H1 (cell line): ENCODE measurements around the gene STX4. TPM values are rescaled to one million over a fixed set of nuclear protein-coding genes. Genes with fewer than 3 reads are reported as not detected.

Experiments
- CTCF ChIA-PET: fragments of 300-600 bp; sonication (Branson Sonifier 250); formaldehyde crosslinking; loops from one replicate; lab custom pipeline; 2021; ENCODE audit not compliant: partially characterized antibody; lab: Charles Lee
- POLR2A ChIA-PET: fragments of 300-600 bp; sonication (Branson Sonifier 250); formaldehyde crosslinking; loops from one replicate; lab custom pipeline; 2021; ENCODE audit warnings: inconsistent platforms; ENCODE audit not compliant: partially characterized antibody; lab: Charles Lee
- DNase-seq, 2 experiments: peaks; one replicate each; pipeline versions ENCODE4 v3.0.0 to v3.0.0-alpha.2; 2010 to 2022; ENCODE audit warnings: low spot score in 2 of 2, low read depth in 1 of 2, mixed read lengths in 1 of 2
- FAIRE-seq: peaks from 2 replicates; lab custom pipeline; 2011; peaks lifted over from hg19 to GRCh38; lab: Jason Lieb, UNC
- H2AFZ ChIP-seq: 2 replicates; pipeline ENCODE4 v1.8.1; 2012; ENCODE audit warnings: low read length, inconsistent platforms
- H2AK5ac ChIP-seq: 2 replicates; pipeline ENCODE4 v1.6.1; 2013; ENCODE audit warnings: low read depth, low read length
- H2BK120ac ChIP-seq: replicated peaks from 2 replicates; pipeline ENCODE3; 2013; ENCODE audit warnings: low read depth, low read length, inconsistent platforms
- H2BK12ac ChIP-seq: 2 replicates; pipeline ENCODE4 v1.6.1; 2013; ENCODE audit warnings: low read depth, low read length
- H2BK15ac ChIP-seq: 2 replicates; pipeline ENCODE4 v1.6.1; 2013; ENCODE audit warnings: low read length
- H2BK20ac ChIP-seq: 2 replicates; pipeline ENCODE4 v1.6.1; 2013; ENCODE audit warnings: low read length
- H2BK5ac ChIP-seq: 2 replicates; pipeline ENCODE4 v1.6.1; 2013; ENCODE audit warnings: low read depth, low read length
- H3K14ac ChIP-seq: 2 replicates; pipeline ENCODE4 v1.6.1; 2013; ENCODE audit warnings: inconsistent platforms; ENCODE audit not compliant: insufficient read length
- H3K18ac ChIP-seq: 2 replicates; pipeline ENCODE4 v1.6.1; 2013; ENCODE audit warnings: low read length; ENCODE audit errors: extremely low read depth
- H3K23ac ChIP-seq: 2 replicates; pipeline ENCODE4 v1.6.1; 2013; ENCODE audit warnings: inconsistent platforms; ENCODE audit not compliant: insufficient read length
- H3K23me2 ChIP-seq: 2 replicates; pipeline ENCODE4 v1.6.1; 2013; ENCODE audit warnings: low read depth, low read length
- H3K27ac ChIP-seq: 2 replicates; pipeline ENCODE4 v1.6.1; 2011; ENCODE audit warnings: low read depth, low read length, inconsistent platforms
- H3K27me3 ChIP-seq, 4 experiments: replicated peaks in 1 of 4; 1 replicate in 1 of 4; 2 replicates in 3 of 4; pipeline versions ENCODE4 v1.6.1 to v1.8.1; 2011 to 2013; ENCODE audit warnings: low read length in 3 of 4, mild to moderate bottlenecking in 3 of 4, inconsistent platforms in 2 of 4, mixed read lengths in 2 of 4, moderate library complexity in 1 of 4; ENCODE audit not compliant: control insufficient read depth in 3 of 4, insufficient read depth in 3 of 4; ENCODE audit errors: extremely low read depth in 1 of 4
- H3K36me3 ChIP-seq, 4 experiments: 2 replicates each; pipeline versions ENCODE4 v1.6.1 to v1.8.1; 2011 to 2013; ENCODE audit warnings: mild to moderate bottlenecking in 4 of 4, low read length in 3 of 4, moderate library complexity in 2 of 4, control low read depth in 1 of 4, inconsistent platforms in 1 of 4; ENCODE audit not compliant: insufficient read depth in 4 of 4, control insufficient read depth in 2 of 4
- H3K4ac ChIP-seq: replicated peaks from 2 replicates; pipeline ENCODE3; 2013; ENCODE audit warnings: low read length, low read depth, mixed read lengths, inconsistent platforms; ENCODE audit not compliant: insufficient read length
- H3K4me1 ChIP-seq, 4 experiments: replicated peaks in 1 of 4; 1 replicate in 1 of 4; 2 replicates in 3 of 4; pipeline versions ENCODE4 v1.6.1 to v1.8.1; 2011 to 2013; ENCODE audit warnings: low read length in 3 of 4, inconsistent platforms in 2 of 4, mixed read lengths in 1 of 4; ENCODE audit not compliant: insufficient read depth in 4 of 4, control insufficient read depth in 3 of 4
- H3K4me2 ChIP-seq, 2 experiments: 2 replicates each; pipeline versions ENCODE4 v1.6.1 to v1.8.1; 2011 to 2013; ENCODE audit warnings: low read depth in 2 of 2, low read length in 2 of 2, control low read depth in 1 of 2, inconsistent platforms in 1 of 2, mild to moderate bottlenecking in 1 of 2; ENCODE audit not compliant: insufficient read depth in 1 of 2
- H3K4me3 ChIP-seq, 4 experiments: fragments of 200-600, 300-600 bp in 1 of 4; sonication (generic), shearing (Covaris generic), sonication (Bioruptor Twin) in 1 of 4; 2 replicates each; pipeline versions ENCODE4 v1.5.1 to v1.8.1; 2011 to 2016; ENCODE audit warnings: low read length in 4 of 4, low read depth in 3 of 4, control low read depth in 2 of 4, inconsistent platforms in 2 of 4, mild to moderate bottlenecking in 2 of 4, mixed read lengths in 1 of 4, moderate library complexity in 1 of 4; ENCODE audit not compliant: insufficient read depth in 2 of 4; ENCODE audit errors: extremely low read depth in 1 of 4
- H3K56ac ChIP-seq: replicated peaks from 2 replicates; pipeline ENCODE3; 2013; ENCODE audit warnings: low read depth, mild to moderate bottlenecking, mixed read lengths, low read length, inconsistent platforms; ENCODE audit not compliant: insufficient read length
- H3K79me1 ChIP-seq: 2 replicates; pipeline ENCODE4 v1.6.1; 2013; ENCODE audit warnings: low read depth, low read length, control low read depth
- H3K79me2 ChIP-seq, 2 experiments: 2 replicates each; pipeline versions ENCODE4 v1.6.1 to v1.8.1; 2012 to 2013; ENCODE audit warnings: low read length in 2 of 2, mild to moderate bottlenecking in 2 of 2, inconsistent platforms in 1 of 2; ENCODE audit not compliant: insufficient read depth in 2 of 2, control insufficient read depth in 1 of 2
- H3K9ac ChIP-seq, 4 experiments: replicated peaks in 1 of 4; 1 replicate in 1 of 4; 2 replicates in 3 of 4; pipeline versions ENCODE4 v1.6.1 to v1.8.1; 2011 to 2013; ENCODE audit warnings: low read depth in 3 of 4, low read length in 3 of 4, control low read depth in 2 of 4, mild to moderate bottlenecking in 2 of 4, moderate library complexity in 2 of 4, inconsistent platforms in 1 of 4; ENCODE audit errors: extremely low read depth in 1 of 4
- H3K9me3 ChIP-seq, 2 experiments: 2 replicates each; pipeline versions ENCODE4 v1.6.1 to v1.8.1; 2012 to 2013; ENCODE audit warnings: mild to moderate bottlenecking in 2 of 2, moderate library complexity in 2 of 2, control low read depth in 1 of 2, inconsistent platforms in 1 of 2, low read depth in 1 of 2, low read length in 1 of 2, mixed read lengths in 1 of 2; ENCODE audit not compliant: insufficient read depth in 2 of 2
- H4K20me1 ChIP-seq, 2 experiments: replicated peaks in 1 of 2; 2 replicates each; pipeline versions ENCODE3 to v1.8.1; 2011 to 2013; ENCODE audit warnings: inconsistent platforms in 2 of 2, low read length in 2 of 2, mild to moderate bottlenecking in 1 of 2; ENCODE audit not compliant: insufficient read depth in 2 of 2, control insufficient read depth in 1 of 2
- H4K5ac ChIP-seq: 2 replicates; pipeline ENCODE4 v1.6.1; 2013; ENCODE audit warnings: low read length, low read depth, mixed read lengths, inconsistent platforms; ENCODE audit not compliant: insufficient read length
- H4K8ac ChIP-seq: 2 replicates; pipeline ENCODE4 v1.8.0; 2013; ENCODE audit warnings: mild to moderate bottlenecking, moderate library complexity, low read length, inconsistent platforms; ENCODE audit not compliant: insufficient read depth; ENCODE audit errors: extremely low read depth
- H4K91ac ChIP-seq: replicated peaks from 2 replicates; pipeline ENCODE3; 2013; ENCODE audit warnings: low read length, mixed read lengths, inconsistent platforms; ENCODE audit not compliant: insufficient read length
- ATF3 ChIP-seq: IDR thresholded peaks from 2 replicates; pipeline ENCODE4 v1.6.1; 2011; ENCODE audit warnings: low read depth, mild to moderate bottlenecking, low read length; ENCODE audit not compliant: insufficient read depth
- BRCA1 ChIP-seq: IDR thresholded peaks from 2 replicates; pipeline ENCODE4 v1.6.1; 2012; ENCODE audit warnings: low read depth, low read length, improper control_type of control experiment
- CHD2 ChIP-seq: IDR thresholded peaks from 2 replicates; pipeline ENCODE4 v1.6.1; 2012; ENCODE audit warnings: low read length, improper control_type of control experiment
- GTF2F1 ChIP-seq: IDR thresholded peaks from 2 replicates; pipeline ENCODE4 v1.6.1; 2012; ENCODE audit warnings: low read depth, low read length, improper control_type of control experiment, borderline replicate concordance
- HDAC2 ChIP-seq, 2 experiments: fragments of 300-600 bp in 1 of 2; sonication (generic) in 1 of 2; IDR thresholded peaks; 2 replicates each; pipeline ENCODE4 v1.6.1; 2011 to 2012; ENCODE audit warnings: low read depth in 2 of 2, low read length in 2 of 2, mild to moderate bottlenecking in 2 of 2, moderate library complexity in 2 of 2, borderline replicate concordance in 1 of 2, inconsistent platforms in 1 of 2
- KDM1A ChIP-seq: fragments of 200-600, 300-600 bp; sonication (generic); IDR thresholded peaks from 2 replicates; pipeline ENCODE4 v1.7.1; 2016; ENCODE audit warnings: mild to moderate bottlenecking, low read length, borderline replicate concordance
- KDM4A ChIP-seq: IDR thresholded peaks from one replicate; pipeline ENCODE4 v1.7.1; 2012; ENCODE audit warnings: low read depth, mild to moderate bottlenecking, moderate library complexity, low read length, inconsistent platforms; ENCODE audit not compliant: severe bottlenecking
- PHF8 ChIP-seq: fragments of 200-600 bp; sonication (generic); conservative IDR thresholded peaks from 2 replicates; pipeline ENCODE4 v1.7.1; 2012; ENCODE audit warnings: low read depth, mild to moderate bottlenecking, inconsistent platforms, low read length, moderate library complexity
- POU5F1 ChIP-seq: IDR thresholded peaks from 2 replicates; pipeline ENCODE4 v1.6.1; 2011; ENCODE audit warnings: low read depth, mild to moderate bottlenecking, low read length, moderate library complexity
- RAD21 ChIP-seq, 2 experiments: IDR thresholded peaks in 1 of 2; conservative IDR thresholded peaks in 1 of 2; 2 replicates each; pipeline ENCODE4 v1.6.1; 2011; ENCODE audit warnings: low read depth in 2 of 2, low read length in 2 of 2, improper control_type of control experiment in 1 of 2, inconsistent platforms in 1 of 2, mild to moderate bottlenecking in 1 of 2, moderate library complexity in 1 of 2
- RFX5 ChIP-seq: IDR thresholded peaks from 2 replicates; pipeline ENCODE4 v1.6.1; 2011; ENCODE audit warnings: low read depth, low read length, improper control_type of control experiment, borderline replicate concordance
- SIRT6 ChIP-seq: IDR thresholded peaks from one replicate; pipeline ENCODE4 v1.7.1; 2012; ENCODE audit warnings: low read length, inconsistent platforms
- TEAD4 ChIP-seq: IDR thresholded peaks from 2 replicates; pipeline ENCODE4 v1.6.1; 2012; ENCODE audit warnings: low read depth, low read length, inconsistent platforms, mixed read lengths
- WGBS, 2 experiments: shearing (Covaris generic) in 1 of 2; methylation state at CpG; one replicate each; pipeline versions ENCODE4 v1.1.6 to v1.1.7; 2013 to 2015; ENCODE audit warnings: low lambda C conversion rate in 2 of 2, mixed read lengths in 2 of 2, inconsistent platforms in 1 of 2, low coverage in 1 of 2, missing lambda C conversion rate in 1 of 2; ENCODE audit not compliant: insufficient replicate concordance in 2 of 2, insufficient coverage in 1 of 2, insufficient read length in 1 of 2; ENCODE audit errors: extremely low coverage in 1 of 2, missing lambda C conversion rate in 1 of 2; 5-methylcytosine and 5-hydroxymethylcytosine counted together
- polyA plus RNA-seq, 7 experiments: library from polyadenylated mRNA; depleted of rRNA in 3 of 7; stranded (reverse) in 5 of 7; unstranded in 2 of 7; fragments of >200 nt in 5 of 7; fragments of 200-250 nt in 2 of 7; gene quantifications; 1 replicate in 5 of 7; 2 replicates in 1 of 7; 4 replicates in 1 of 7; pipeline versions ENCODE4 v1.2.1 to v1.2.3, GENCODE V29; 2011 to 2013; ENCODE audit warnings: missing spikeins in 2 of 7, mixed read lengths in 2 of 7
- total RNA-seq: library from RNA; stranded (reverse); fragmentation: NEBNext Ultra II Directional; extraction: Animal tissue kit (Norgen Biotek cat#: 25700); gene quantifications from 2 replicates; pipeline ENCODE4 v1.2.1, GENCODE V29; 2021

Gene STX4
- total and polyA plus RNA-seq, 2 of the 8 experiments (the other 6 are each of a cell fraction or from before 2014, with no cell fraction given), result 25.8 to 32.3 TPM

- no peak overlapping the region for H4K5ac ChIP-seq
- peaks cover 1% of the 10 kb centered on the region; the same call in 1 of the 2 replicates for H3K23me2 ChIP-seq
- H4K8ac ChIP-seq, result 0 out of 2 replicates have a peak overlapping the region, but pooled peaks have one; percentile 11
- no peak overlapping the region for H4K91ac ChIP-seq
- no peak overlapping the region for H2AK5ac ChIP-seq
- H3K4me1 ChIP-seq, result peaks cover 4 to 18% (median 6%) of the 10 kb centered on the region in 4 experiments
- no peak overlapping the region for H3K4ac ChIP-seq
- no peak overlapping the region for H3K18ac ChIP-seq
- WGBS, 2 experiments, result 74% methylated on average over 7 of the region's 7 CpGs; no CpG with 5 or more reads in 1 of the 2 experiments
- no peak overlapping the region for H2BK20ac ChIP-seq
- H3K4me3 ChIP-seq, result no peak overlapping the region
- H3K9ac ChIP-seq, result no peak overlapping the region
- no peak overlapping the region for H2BK12ac ChIP-seq
- no peaks in the 10 kb centered on the region for H3K36me3 ChIP-seq
- CTCF ChIA-PET, result interaction anchor here (1.2 to 2.1 kb wide), 3 partner anchors 21 to 445 kb away, joined by 4 to 10 read pairs (median 4); partner anchors contain the start of gene HSD3B7
- no peak overlapping the region for H3K56ac ChIP-seq
- H2AFZ ChIP-seq, result no peak overlapping the region
- H3K79me1 ChIP-seq, result 0 out of 2 replicates have a peak, but pooled peaks cover 10% of the 10 kb centered on the region
- DNase-seq (no peak), FAIRE-seq (no peak)
- no peak for TF ChIP-seq BRCA1
- TF ChIP-seq KDM1A, result no peak
- no peak for TF ChIP-seq TEAD4
- no peak for TF ChIP-seq ATF3
- TF ChIP-seq KDM4A, result no peak
- TF ChIP-seq GTF2F1, result no peak
- TF ChIP-seq HDAC2 (IDR thresholded peaks at IDR 0.05; ENCODE audit: borderline replicate concordance in 1 of 2, low read depth in 2 of 2, low read length in 2 of 2), result no peak
- TF ChIP-seq SIRT6, result no peak
- no peak for TF ChIP-seq PHF8
- no peak for TF ChIP-seq RAD21 (IDR thresholded peaks at IDR 0.05 in 1 of 2, conservative IDR thresholded peaks at IDR 0.05 in 1 of 2; ENCODE audit: low read depth in 2 of 2, low read length in 2 of 2)
- no peak for TF ChIP-seq CHD2
- no peak for TF ChIP-seq RFX5
- TF ChIP-seq POU5F1, result no peak
- no peak overlapping the region for H2BK120ac ChIP-seq
- H3K14ac ChIP-seq, result no peak overlapping the region
- H2BK5ac ChIP-seq, result no peak overlapping the region
- POLR2A ChIA-PET, result no interaction called here
- H2BK15ac ChIP-seq, result no peak overlapping the region
- peaks cover 0 to 4% of the 10 kb centered on the region in 2 experiments; a peak in 1 of 4 replicates for H3K79me2 ChIP-seq
- H4K20me1 ChIP-seq, result peaks cover 0 to 4% of the 10 kb centered on the region in 2 experiments
- H3K27me3 ChIP-seq, result no peaks in the 10 kb centered on the region
- H3K4me2 ChIP-seq, result no peak overlapping the region
- no peaks in the 10 kb centered on the region for H3K9me3 ChIP-seq
- H3K27ac ChIP-seq, result no peak overlapping the region
- H3K23ac ChIP-seq, result no peak overlapping the region
These were observed 27.3 kb upstream of the STX4 start for GRCh38 chr16:31006086-31006385.
